Stimulated activated CD4-positive, alpha-beta T cell treated with anti-CD3 and anti-CD28 coated beads, Interleukin-12 subunit alpha, Interleukin-12 subunit beta, amount 100 ng/mL, for 48 hours (primary cell): Measurements from ENCODE around the gene SHISAL1.

Source experiments
- DNase-seq, 3 donors: peaks; one replicate each; pipeline ENCODE4 v3.0.0-alpha.2; 2020; ENCODE audit warnings: low read depth in 2 of 3, low spot score in 1 of 3

The SHISAL1 gene

DNA sequence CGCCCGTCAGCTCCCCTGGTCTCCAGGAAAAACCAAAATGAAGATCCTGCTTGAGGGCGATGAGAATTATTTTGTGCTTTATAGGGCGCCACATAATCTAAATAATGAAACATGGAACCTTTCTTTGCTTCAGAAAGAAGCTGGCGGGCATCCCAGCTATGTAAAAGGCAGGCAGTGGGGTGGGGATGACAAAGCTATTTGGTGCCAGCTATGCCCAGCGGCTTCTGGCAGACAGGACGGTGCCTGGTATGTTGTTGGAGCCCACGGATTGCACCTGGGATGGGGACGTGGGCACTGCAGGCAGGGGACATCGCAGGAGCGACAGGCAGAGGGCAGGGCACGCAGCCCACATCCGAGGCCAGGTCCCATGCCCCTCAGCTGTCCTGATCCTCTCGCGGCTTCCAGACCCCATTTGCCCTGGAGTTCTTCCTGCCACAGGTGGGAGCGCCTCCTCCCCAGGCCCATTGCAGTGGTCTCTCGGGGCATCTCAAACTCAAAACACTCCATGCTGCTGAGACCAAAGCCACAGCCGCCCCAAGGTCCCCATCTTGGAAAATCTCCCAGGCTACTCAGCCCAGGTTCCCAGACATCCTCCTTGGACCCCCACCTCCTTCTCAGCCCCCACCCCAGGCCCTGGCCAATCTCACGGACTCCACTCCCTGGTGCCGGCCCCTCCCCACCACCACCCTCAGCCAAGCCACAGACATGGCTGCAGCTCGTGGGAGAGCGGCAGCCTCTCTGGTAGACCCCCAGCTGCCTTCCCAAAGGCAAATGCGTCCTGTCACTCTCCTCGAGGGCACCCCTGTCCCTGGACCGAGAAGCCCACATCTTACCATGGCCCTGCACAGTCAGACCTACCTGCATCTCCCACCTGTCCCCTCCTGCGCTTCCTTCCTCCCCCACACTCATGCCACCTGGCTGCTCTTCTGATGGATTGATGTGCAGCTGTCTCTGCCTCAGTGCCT is 45.7 kb downstream of the SHISAL1 start:
- DNase-seq, result no peak

DNA sequence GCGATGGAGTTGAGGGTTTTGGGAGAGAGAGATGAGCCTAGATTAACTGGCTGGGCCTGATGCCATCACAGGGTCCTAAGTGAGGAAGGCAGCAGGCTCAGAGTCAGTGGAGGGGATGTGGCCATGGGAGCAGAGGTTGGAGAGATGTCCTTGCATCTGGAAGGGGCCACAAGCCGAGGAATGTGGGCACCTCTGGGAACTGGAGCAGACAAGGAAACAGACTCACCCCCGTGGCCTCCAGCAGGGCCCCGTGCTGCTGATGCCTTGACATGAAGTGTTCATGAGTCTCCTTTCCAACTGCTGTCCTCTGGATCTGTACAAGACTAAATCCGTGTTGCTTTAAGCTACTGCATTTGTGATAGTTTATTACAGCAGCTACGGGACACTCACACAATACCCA is 49.2 kb downstream of the SHISAL1 start:
- no peak for DNase-seq

DNA sequence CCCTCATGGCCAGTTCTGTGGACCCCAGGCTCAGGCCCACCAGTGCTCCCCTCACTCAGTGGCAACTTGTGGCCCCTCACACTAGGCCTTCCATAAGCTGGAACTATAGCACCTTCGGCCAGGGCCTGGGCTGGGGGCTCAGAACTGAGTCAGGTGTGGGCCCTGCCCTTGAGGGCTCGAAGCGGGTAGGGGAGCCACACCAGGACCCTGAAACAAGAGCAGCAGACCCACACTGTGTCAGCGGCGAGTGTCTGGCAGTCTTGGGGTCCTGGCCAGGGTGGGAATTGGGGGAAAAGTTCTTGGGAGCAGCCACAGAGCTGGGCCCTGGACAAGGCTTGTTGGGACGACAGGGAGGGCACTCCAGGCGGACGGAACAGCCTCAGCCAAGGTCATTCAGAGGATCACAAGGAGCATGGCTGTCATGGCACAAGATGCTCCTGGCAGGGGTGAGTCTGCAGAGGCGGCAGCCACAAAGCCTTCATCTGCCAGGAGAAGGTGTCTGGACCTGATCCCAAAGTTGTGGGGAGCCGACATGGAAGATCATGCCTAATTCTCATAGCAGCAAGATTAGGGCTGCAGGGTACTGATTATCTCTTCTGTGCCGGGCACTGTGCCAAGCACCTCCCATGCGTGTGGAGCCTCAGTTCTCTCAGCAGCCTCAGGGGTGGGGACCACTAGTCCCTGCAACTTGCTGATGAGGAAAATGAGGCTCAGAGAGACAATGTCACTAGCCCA is 50.7 kb downstream of the SHISAL1 start:
- no peak for DNase-seq

DNA sequence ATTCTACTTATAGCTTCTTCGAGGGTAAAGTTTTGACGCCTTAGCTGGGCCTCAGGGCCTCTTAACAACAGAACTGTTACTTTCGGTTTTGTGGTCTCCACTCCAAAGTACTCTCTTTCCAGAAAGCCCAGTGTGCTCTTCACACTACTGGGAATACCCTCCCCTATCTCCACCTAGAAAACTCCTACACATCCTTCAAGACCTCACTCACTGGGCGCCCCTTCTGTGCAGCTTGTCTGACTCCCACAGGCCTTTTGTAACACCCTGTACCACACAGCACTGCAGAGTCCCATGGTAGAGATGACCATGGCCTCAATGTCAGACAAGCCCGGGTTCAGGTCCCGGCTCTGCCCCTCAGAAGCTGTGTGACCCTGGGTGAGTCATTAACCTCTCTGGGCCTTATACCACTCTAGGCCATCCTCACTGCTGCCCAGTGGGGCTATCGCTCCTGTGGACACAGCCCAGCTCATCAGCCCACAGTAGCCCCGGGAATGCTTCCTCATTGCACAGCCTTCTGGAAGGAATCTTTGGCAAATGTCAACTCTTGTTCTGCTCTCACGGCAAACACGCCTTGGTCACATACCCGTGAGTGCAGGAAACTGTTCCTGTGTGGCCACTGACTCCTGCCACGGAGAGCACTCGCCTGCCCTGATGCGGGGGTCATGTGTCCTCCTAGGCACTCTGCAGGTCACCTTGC is 51.4 kb downstream of the SHISAL1 start:
- DNase-seq, result no peak

DNA sequence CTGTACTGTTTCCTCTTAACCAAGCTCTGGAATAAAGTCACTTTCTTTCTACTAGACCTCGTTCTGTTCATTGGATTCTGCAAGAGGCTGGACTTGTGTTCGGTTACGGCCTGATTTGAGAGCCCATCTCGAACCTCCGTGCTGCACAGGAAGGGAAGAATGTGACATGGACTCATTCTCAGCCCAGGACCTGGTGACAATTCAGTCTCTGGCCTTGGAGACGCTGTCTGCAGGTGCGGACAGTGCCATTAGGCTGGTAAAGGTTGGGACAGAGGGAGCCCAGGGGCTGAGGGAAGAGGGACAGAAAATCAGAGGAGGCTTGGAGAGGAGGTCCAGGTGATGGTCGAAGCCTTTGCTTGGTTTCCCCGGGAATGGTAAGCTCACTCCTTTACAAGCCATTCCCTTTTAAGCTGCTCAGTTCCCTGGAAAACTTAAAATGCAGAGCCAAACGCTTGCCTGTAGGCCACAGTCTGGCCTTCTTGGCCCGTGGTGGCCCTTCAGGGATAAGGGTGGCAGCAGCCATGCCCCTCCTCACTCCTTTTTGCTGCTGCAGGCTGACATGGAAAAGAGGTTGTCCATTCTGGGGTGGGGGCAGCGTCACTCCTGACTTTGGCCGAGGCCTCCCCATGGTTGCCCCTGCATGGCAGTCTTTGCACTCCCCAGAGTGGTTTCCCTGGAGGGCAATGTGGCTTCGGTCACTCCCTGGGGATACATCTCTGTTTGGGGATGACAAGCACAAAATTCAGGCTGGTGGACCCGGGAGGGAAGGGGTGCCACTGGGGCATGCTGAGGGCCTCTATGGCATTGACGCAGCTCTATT is 52.3 kb downstream of the SHISAL1 start:
- no peak for DNase-seq

DNA sequence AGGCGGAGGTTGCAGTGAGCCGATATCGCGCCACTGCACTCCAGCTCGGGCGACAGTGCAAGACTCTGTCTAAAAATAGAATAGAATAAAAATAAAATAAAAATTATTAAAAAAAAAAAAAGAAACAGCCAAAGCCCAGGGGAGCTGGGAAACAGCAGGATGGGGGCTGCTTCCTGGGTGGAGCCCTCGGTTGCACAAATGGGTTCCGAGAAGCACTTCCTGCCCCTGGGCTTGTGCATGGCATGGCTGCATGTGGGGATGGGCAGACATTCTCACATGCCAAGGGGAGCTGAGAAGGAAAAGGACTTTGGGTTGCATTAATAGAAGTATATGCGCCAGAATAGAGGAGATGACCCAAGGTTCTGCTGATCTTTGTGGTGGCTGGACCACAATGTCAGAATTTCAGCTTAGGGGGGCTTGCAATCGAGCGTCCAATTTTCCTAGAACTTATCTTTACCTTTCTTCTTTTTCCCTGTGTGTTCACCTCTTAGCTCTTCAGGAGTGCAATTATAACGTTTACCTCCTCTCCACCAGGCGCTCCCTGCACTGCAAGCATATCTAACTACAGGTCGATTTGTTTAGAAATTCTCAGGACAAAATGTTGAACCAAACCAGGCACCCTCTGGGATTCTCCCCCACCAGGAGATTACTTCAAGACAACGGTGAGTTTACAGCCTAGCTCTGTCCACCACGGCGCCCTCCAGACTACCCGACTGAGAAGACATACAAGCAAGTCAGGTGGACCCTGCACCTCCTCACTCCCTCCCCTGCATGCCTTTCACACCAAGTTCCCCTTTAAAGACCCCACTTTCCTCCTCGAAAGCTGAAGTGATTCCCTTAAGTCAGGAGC is 53.2 kb downstream of the SHISAL1 start:
- no peak for DNase-seq

DNA sequence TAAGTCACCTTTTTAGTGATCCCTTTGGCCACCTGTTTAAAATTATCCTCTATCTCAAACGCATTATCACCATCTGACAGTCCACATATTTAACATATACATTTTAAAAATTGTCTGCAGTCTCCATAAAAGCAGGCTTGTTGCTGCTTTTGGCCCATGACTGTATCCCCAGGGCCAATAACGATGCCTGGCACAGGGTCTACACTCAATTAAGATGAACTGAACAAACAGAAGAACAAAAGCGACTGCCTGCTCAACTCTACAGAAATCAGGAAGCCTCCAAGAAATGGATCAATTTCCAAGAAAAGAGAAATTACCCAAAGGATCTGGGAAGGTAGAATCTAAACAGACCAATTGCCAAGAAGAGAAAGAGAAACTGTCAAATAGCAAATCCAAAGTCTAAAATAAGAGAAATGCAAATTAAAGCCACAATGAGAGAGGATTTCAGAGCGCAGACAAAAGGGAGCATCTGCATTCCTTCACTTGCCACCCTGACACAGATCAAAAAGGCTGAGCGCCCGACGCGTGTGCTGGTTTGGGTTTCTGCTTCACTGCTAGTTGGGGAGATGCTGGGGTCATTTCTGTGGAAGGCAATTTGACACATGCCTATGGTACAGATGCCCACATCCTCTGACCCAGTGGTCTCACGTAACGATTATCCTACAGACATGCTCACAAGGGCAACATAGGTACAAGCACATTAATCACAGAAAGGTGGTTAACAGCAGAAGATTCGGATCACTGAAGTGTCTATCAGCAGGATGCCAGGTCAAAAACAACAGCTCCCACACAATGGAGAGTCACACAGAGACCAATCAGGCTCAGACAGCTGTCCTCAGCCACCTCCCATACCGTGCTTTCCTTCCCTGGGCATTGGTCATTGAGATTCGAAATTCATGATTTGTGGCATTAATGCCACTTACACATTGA is 55.9 kb downstream of the SHISAL1 start:
- no peak for DNase-seq

DNA sequence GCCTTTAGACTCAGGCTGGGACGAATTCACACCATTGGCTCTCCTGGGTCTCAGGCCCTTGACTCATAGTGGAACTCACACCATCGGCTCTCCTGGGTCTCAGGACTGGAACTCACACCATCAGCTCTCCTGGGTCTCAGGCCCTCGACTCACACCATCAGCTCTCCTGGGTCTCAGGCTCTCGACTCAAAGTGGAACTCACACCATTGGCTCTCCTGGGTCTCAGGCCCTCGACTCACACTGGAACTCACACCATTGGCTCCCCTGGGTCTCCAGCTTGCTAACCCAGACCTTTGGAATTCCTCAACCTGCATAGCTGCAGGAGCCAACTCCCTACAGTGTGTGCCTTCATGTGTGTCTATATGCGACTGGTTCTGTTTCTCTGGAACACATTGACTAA is 56.7 kb downstream of the SHISAL1 start:
- no peak for DNase-seq

DNA sequence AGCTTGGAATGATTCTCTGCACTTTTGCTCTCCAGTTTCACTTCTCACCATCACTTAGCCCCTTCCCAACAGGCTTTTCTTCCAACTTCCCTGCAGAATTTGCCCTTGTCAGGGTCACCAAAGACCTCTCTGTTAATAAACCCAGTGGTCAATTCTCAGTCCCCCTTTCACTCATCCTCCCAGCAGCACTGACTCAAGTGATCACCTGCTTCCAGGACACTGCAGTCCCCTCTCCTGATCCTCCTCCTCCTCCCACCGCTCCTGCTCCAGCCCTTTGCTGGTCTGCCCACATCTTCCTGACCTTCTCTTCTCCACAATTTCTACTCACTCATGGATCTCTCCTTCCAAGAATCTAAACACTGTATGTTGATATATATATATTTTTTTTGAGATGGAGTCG is 57.9 kb downstream of the SHISAL1 start:
- DNase-seq, result no peak

DNA sequence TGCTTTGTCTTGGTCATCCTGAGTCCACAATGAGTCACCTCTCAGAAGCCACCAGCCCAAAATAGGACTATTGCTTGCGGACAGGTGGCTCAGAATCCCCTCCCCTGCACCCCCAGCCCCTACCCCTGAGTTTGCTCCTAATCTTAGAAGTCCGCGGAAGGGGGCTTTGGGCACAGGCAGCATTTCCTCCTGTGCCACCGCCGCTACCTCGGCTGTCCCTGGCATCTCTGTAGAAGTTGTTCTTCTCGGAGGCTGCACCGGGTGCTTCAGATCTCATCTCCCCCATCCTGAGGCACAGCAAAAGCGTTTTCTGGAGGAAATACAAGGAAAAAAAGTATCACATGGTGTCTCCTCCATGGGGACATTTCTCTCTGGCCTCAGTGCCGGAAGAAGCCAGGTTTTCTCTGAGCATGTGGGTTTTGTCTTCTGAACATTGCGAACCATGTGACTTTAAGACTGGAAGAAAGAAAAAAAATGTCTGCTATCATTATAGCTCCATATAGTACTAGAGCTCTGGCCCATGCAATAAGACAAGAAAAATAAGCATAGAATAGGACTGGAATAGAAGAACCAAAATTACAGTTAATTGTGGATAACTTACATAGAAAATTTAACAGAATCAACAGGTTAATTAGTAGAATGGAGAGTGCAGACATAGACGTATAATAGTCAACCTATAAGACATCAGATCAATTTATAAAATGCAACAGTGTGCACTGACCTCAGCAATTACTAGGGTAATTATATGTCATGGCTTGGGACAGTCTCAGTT is 63.2 kb downstream of the SHISAL1 start:
- no peak for DNase-seq

DNA sequence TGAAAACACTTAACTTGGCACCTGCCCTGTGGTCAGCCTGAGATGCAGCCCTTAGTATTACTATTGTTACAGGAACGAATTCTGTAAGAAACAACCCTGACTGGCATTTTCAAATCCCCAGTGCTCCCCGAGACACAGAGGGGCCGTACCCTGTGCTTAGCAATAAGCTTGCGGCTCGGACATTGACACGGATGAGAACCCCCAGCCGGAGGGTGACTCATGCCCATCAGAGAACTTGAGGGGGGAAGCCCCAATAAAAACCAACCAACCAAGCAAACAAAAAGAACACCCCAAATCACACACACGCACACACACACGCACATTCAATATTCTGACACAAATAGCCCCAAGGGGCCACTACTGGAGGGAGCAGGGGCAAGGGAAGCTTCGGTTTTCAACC is 63.8 kb downstream of the SHISAL1 start:
- DNase-seq, result no peak

DNA sequence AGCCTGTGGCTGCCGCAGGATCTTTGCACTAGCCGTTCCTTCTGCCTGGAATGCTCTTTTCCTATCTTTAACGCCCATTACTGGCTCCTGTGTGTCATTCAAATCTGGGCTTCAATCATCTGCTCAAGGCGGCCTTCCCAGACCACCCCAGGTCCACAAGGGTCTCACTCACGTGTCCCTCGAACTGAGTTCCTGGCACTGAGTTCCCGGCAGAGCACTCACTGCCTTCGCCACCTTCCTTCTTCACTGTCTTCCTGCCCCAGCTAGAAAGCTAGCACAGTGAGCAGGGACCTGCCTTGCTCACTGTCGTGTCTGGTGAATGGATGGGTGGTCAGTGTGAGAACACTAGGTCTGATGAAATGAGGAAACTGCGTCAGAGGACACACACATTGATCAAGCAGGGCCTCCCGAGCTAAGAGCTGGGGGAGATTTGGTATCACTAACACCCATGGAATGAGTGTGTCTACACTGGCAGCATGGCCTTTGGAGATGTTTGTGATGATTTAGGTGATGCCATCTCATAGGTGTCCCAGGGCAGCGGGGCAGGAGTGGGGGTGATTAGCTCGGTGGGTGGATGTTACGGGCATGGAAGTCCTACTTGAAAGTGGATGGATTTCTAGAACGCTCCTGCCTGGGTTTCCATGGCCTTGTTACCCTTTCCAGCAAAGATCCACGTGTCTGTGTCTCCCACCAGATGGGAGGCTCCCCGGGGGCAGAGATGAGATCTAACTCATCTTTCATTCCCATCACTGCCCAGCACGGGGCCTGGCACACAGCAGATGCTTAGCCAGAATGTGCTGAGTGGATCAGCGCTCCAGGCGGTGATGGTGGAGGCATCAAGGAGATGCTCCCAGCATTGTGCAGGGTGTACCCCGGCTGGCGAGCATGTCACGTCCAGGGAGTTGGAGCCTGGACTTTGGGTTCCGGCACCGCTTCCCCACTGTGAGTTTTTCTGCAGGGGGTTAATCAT is 64.5 kb downstream of the SHISAL1 start:
- no peak for DNase-seq

DNA sequence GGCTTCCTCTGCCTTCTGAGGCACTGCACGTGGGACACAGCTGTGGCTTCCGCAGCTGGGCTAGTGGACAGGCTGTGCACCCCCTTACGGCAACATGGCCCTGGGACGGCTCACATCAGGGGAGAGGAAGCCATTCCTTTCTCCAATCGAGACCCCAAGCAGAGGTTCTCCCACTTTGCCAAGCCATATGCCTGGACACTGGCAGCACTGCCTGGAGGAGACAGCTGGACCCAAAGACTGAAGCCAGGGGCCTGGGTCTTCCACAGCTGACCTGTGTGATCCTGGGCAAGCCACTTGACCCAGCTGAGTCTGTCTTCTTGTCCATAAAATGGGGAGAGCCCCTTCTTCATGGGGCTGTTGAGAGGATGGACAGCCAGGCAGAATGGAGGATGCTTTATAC is 65.4 kb downstream of the SHISAL1 start:
- DNase-seq, result no peak

DNA sequence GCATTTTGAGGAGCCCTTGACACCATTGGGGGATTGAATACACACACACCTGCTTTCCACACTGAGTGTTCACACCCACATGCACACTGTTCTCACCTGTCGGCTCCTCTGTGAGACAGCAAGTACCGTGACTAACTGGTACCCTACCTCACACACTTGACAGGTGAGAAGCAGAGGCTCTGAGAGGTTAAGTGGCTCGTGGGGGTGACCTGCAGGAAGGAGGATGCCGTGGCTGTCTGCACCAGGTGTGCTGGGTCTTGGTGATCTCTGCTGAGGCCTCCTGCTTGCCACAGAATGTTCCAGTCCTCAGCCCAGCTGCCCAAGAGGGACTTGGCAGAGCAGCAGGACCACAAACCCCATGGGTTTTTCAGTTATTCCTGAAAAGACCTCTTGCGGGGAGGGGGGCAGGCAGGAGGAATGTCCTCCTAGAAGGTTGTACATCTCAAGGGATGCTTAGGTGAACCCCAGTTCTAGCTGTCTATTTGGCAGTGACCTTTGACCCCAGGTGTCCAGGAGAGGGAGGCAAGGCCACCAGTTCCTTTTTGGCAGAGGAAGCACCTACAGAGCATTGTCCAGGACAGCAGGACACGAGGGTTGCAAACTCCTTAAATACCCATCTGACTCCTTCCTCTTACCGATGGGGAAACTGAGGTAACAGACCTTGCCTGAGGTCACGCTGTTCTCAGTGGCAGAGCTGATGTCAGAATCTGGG is 66.0 kb downstream of the SHISAL1 start:
- DNase-seq, result no peak

DNA sequence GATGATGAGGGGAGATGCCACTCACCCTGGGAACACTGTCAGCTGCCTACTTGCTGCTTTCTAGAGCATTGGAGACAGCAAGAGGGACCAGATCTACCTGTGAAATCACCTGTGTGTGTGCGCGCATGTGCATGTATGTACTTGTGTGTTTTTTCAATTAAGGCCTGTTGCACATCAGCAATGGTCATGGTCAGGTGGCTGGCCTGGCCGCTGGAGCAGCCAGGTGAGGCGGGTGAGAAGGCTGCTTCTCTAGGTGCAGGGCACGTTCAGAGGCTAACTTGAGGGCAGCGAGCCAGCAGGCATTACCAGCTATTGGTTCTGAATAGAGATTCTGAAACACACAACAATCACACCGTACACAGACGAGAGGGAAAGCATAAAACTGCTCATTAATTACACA is 66.9 kb downstream of the SHISAL1 start:
- DNase-seq, result no peak

DNA sequence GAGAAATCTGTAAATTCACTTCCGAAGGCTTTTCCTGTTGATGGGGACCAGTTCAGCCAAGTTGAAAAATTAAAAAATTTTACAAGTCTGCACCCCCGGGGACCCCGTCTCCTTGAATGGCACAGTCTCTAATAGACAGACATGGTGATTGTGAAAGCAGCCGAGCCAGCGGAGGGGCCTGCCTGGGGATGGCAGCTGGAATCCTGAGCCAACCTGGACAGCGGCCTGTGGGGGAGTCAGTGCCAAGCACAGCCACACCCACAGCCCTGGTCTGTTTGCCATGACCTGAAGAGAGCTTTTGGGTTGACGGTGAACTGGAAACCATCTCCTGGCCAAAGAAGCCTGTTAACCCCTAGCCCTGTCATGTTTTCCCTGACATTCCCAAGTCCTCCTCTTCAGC is 67.3 kb downstream of the SHISAL1 start:
- no peak for DNase-seq
